GM19193 (cell line): ENCODE measurements around the gene C5orf63.

ENCODE experiments used
- POLR2A ChIP-seq: IDR thresholded peaks from 4 replicates; pipeline ENCODE4 v1.6.1; 2011; ENCODE audit not compliant: insufficient read depth, insufficient read length; ENCODE audit errors: extremely low read depth

Gene C5orf63

GRCh38 chr5:127025467-127025866 lies 47.8 kb downstream of the C5orf63 start:
- TF ChIP-seq POLR2A, result no peak

DNA sequence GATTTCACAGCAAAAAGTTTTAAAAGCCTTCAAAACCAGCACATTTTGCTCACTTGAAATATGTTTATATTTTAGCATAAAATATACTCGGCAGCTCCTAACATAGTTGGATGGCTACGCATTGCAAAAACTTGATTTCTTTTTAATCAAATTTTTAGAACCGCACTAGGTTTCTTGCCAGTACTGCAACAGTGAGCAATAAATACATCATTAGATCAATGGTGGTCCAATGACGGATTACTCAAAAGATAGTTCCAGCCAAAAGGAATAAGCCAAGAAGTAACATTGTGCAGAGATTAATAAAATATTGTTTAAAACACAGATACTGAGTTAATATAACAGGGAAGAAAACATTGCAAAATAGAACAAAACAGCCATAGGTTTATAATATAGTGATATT lies 48.5 kb downstream of the C5orf63 start:
- TF ChIP-seq POLR2A, result no peak

- TF ChIP-seq POLR2A, result no peak
Measured at GRCh38 chr5:127022846-127023245, 50.5 kb downstream of the C5orf63 start.

GRCh38 chr5:127019928-127020327 lies 53.4 kb downstream of the C5orf63 start:
- TF ChIP-seq POLR2A, result no peak

DNA sequence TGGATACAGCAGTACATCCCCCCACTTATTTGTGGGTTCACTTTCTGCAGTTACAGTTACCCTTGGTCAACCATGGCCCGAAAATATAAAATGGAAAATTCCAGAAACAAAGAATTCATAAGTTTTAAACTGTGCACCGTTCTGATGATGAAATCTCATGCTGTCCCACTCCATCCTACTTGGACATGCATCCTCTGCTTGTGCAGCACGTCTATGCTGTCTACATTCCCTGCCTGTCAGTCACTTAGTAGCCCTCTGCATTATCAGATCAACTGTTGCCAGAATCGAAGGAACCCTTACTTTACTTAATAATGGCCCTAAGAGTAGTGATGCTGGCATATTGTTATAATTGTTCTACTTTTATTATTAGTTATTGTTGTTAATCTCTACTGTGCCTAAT lies 57.6 kb downstream of the C5orf63 start:
- no peak for TF ChIP-seq POLR2A

GRCh38 chr5:127014573-127014972 lies 58.7 kb downstream of the C5orf63 start:
- TF ChIP-seq POLR2A, result no peak

DNA sequence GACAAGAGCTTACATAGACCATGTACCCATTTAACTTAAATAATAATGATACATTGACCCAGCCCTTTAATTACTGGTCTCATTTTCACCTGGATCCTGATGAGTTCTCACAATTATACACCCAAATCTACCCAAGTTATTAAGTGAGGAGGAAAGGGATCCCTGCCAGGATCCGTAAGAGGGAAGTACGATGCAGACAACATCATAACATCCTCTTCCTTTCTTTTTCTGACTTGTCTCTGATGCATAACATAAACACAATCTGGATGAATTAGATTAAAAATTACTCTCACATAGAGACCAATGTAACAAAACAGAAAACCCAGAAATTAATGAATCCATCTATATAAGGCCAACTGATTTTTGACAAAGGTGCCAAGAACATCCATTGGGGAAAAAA lies 59.9 kb downstream of the C5orf63 start:
- TF ChIP-seq POLR2A, result no peak

DNA sequence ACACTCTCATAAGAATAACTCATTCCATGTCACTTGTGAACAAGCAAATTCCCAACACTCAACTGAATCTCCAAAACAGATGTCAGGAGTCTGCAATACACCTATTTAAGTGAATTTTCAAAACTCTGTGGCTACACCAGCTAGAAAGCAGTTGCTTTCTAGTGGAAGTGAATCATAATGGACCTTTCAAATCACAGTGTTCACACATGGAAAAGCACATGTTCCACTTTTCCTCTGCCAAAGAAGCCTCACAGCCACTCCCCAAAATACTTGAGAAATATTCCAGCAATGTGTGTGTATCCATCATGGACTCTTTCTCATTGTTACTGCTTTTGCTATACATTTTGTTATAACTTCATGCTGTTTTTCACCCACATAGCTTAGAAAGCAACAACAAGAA lies 60.4 kb downstream of the C5orf63 start:
- TF ChIP-seq POLR2A, result no peak

- no peak for TF ChIP-seq POLR2A
Measured at GRCh38 chr5:127011961-127012644, 61.2 kb downstream of the C5orf63 start.

DNA sequence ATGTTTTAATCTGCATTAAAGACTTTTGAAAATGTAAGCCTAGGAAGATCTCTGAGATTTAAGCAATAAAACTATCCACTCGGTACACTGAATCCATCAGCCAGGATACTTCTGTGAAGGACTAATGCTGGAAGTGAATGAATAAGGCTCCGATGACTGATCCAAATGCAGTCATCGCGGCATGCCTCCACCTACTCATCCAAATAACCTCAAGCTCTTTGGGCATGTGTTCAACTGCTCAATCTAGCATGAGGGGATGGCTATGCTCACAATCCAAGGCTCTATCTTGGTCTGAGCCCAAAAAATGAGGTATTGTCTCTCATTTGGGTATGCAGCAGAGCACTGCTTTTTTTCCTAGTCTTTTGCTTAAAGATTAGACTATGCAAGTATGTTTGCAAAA lies 62.1 kb downstream of the C5orf63 start:
- no peak for TF ChIP-seq POLR2A

GRCh38 chr5:127010362-127010761 lies 62.9 kb downstream of the C5orf63 start:
- no peak for TF ChIP-seq POLR2A

- TF ChIP-seq POLR2A, result no peak
Measured at GRCh38 chr5:127009784-127010183, 63.5 kb downstream of the C5orf63 start.

- no peak for TF ChIP-seq POLR2A
Measured at GRCh38 chr5:127008300-127008975, 64.9 kb downstream of the C5orf63 start.

GRCh38 chr5:127007522-127007921 lies 65.8 kb downstream of the C5orf63 start:
- no peak for TF ChIP-seq POLR2A

- no peak for TF ChIP-seq POLR2A
Measured at GRCh38 chr5:127006744-127007143, 66.6 kb downstream of the C5orf63 start.

DNA sequence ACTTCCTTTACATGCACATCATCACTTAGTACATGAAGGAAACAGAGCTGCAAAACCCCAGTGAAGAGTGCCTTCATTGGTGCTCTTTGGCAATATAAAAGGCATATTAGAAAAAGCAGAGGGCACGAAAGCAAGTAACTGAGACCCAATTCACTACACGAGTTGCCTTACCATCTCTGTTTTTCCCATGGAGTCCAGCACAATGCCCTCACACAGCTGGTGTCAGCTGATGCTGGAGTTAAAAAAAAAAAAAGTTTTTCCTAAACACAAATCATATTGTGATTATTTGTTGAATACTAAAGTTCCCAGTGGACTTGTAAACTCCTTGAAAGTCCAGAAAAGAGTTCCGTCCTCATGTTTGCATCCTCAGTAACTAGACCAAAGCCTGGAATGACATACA lies 68.6 kb downstream of the C5orf63 start:
- no peak for TF ChIP-seq POLR2A
